Activated naive CD4-positive, alpha-beta T cell treated with anti-CD3 and anti-CD28 coated beads, Interleukin-2, amount 50 U/mL, for 24 hours (primary cell): ENCODE measurements around the gene ST8SIA1.
"Not testable (repeated sequence)": the region's sequence is repeated elsewhere in the genome, so short reads cannot be mapped to it uniquely, and the experiment has no call there.

Source experiments
- H3K27ac Mint-ChIP-seq: one replicate; pipeline ENCODE4 v1.8.0; 2021; ENCODE audit warnings: mild to moderate bottlenecking, mixed read lengths
- H3K27me3 Mint-ChIP-seq: one replicate; pipeline ENCODE4 v1.8.0; 2021; ENCODE audit warnings: mixed read lengths
- H3K36me3 Mint-ChIP-seq: one replicate; pipeline ENCODE4 v1.8.0; 2021; ENCODE audit warnings: mixed read lengths
- H3K4me1 Mint-ChIP-seq: one replicate; pipeline ENCODE4 v1.8.0; 2021; ENCODE audit warnings: mixed read lengths
- H3K4me3 Mint-ChIP-seq: one replicate; pipeline ENCODE4 v1.8.0; 2021; ENCODE audit warnings: mild to moderate bottlenecking, mixed read lengths
- H3K9me3 Mint-ChIP-seq: one replicate; pipeline ENCODE4 v1.8.0; 2021; ENCODE audit warnings: mixed read lengths

The ST8SIA1 gene

GRCh38 chr12:22334410-22335100 lies at the start of gene ST8SIA1:
Gene ST8SIA1, minus strand, starts transcription at chr12:22334707. Its CDS starts 475 bp downstream, at chr12:22334232.
- Mint-ChIP-seq H3K27ac (peak within 1 kb of the TSS; percentile 81), H3K36me3 (no peaks in the 10 kb centered on the region), H3K4me1 (peaks cover 18% of the 10 kb centered on the region), H3K4me3 (peak within 1 kb of the TSS; percentile 92), H3K9me3 (no peaks in the 10 kb centered on the region), H3K27me3 (peaks cover 9% of the 10 kb centered on the region)

GRCh38 chr12:22380031-22380430 lies 45.5 kb upstream of the ST8SIA1 start:
- Mint-ChIP-seq H3K27me3 (no peaks in the 10 kb centered on the region), H3K36me3 (no peaks in the 10 kb centered on the region), H3K4me3 (no peak overlapping the region), H3K4me1 (peaks cover 4% of the 10 kb centered on the region), H3K27ac (no peak overlapping the region), H3K9me3 (no peaks in the 10 kb centered on the region)

GRCh38 chr12:22377731-22378496 lies 43.4 kb upstream of the ST8SIA1 start:
- no peaks in the 10 kb centered on the region for H3K27me3 Mint-ChIP-seq
- no peaks in the 10 kb centered on the region for H3K36me3 Mint-ChIP-seq
- peaks cover 22% of the 10 kb centered on the region for H3K4me1 Mint-ChIP-seq
- no peak overlapping the region for H3K4me3 Mint-ChIP-seq
- H3K27ac Mint-ChIP-seq = no peak overlapping the region
- H3K9me3 Mint-ChIP-seq = no peaks in the 10 kb centered on the region

- not testable (repeated sequence) for H3K9me3 Mint-ChIP-seq, H3K27ac Mint-ChIP-seq, H3K27me3 Mint-ChIP-seq, H3K4me3 Mint-ChIP-seq, H3K36me3 Mint-ChIP-seq
- H3K4me1 Mint-ChIP-seq = peaks cover 22% of the 10 kb centered on the region
Observed at GRCh38 chr12:22376596-22377150, 42.2 kb upstream of the ST8SIA1 start.

GRCh38 chr12:22374508-22374907 lies 40.0 kb upstream of the ST8SIA1 start:
- Mint-ChIP-seq H3K4me3 (no peak overlapping the region), H3K36me3 (no peaks in the 10 kb centered on the region), H3K9me3 (no peaks in the 10 kb centered on the region), H3K27ac (no peak overlapping the region), H3K27me3 (no peaks in the 10 kb centered on the region), H3K4me1 (peaks cover 19% of the 10 kb centered on the region)

- peaks cover 5% of the 10 kb centered on the region for H3K9me3 Mint-ChIP-seq
- H3K4me1 Mint-ChIP-seq = peaks cover 19% of the 10 kb centered on the region
- H3K36me3 Mint-ChIP-seq = peaks cover 5% of the 10 kb centered on the region
- H3K27me3 Mint-ChIP-seq = no peaks in the 10 kb centered on the region
- no peak overlapping the region for H3K27ac Mint-ChIP-seq
- no peak overlapping the region for H3K4me3 Mint-ChIP-seq
Observed at GRCh38 chr12:22372277-22372837, 37.9 kb upstream of the ST8SIA1 start.

- H3K36me3 Mint-ChIP-seq = peaks cover 8% of the 10 kb centered on the region
- H3K4me1 Mint-ChIP-seq = no peaks in the 10 kb centered on the region
- H3K27ac Mint-ChIP-seq = no peak overlapping the region
- H3K27me3 Mint-ChIP-seq = no peaks in the 10 kb centered on the region
- no peak overlapping the region for H3K4me3 Mint-ChIP-seq
- peaks cover 11% of the 10 kb centered on the region for H3K9me3 Mint-ChIP-seq
Observed at GRCh38 chr12:22366181-22366580, 31.7 kb upstream of the ST8SIA1 start.

- Mint-ChIP-seq H3K27ac (no peak overlapping the region), H3K4me3 (no peak overlapping the region), H3K4me1 (no peaks in the 10 kb centered on the region), H3K36me3 (no peaks in the 10 kb centered on the region), H3K9me3 (no peaks in the 10 kb centered on the region), H3K27me3 (no peaks in the 10 kb centered on the region)
Observed at GRCh38 chr12:22361785-22362184, 27.3 kb upstream of the ST8SIA1 start.

GRCh38 chr12:22360774-22361173 lies 26.3 kb upstream of the ST8SIA1 start:
- Mint-ChIP-seq H3K27me3 (no peaks in the 10 kb centered on the region), H3K27ac (no peak overlapping the region), H3K4me3 (no peak overlapping the region), H3K36me3 (no peaks in the 10 kb centered on the region), H3K4me1 (no peaks in the 10 kb centered on the region), H3K9me3 (no peaks in the 10 kb centered on the region)

GRCh38 chr12:22357531-22357930 lies 23.0 kb upstream of the ST8SIA1 start:
- no peaks in the 10 kb centered on the region for H3K36me3 Mint-ChIP-seq
- no peaks in the 10 kb centered on the region for H3K4me1 Mint-ChIP-seq
- H3K27me3 Mint-ChIP-seq = no peaks in the 10 kb centered on the region
- no peaks in the 10 kb centered on the region for H3K9me3 Mint-ChIP-seq
- no peak overlapping the region for H3K4me3 Mint-ChIP-seq
- no peak overlapping the region for H3K27ac Mint-ChIP-seq

- no peak overlapping the region for H3K27ac Mint-ChIP-seq
- no peaks in the 10 kb centered on the region for H3K4me1 Mint-ChIP-seq
- no peaks in the 10 kb centered on the region for H3K27me3 Mint-ChIP-seq
- no peak overlapping the region for H3K4me3 Mint-ChIP-seq
- no peaks in the 10 kb centered on the region for H3K36me3 Mint-ChIP-seq
- H3K9me3 Mint-ChIP-seq = no peaks in the 10 kb centered on the region
Observed at GRCh38 chr12:22356231-22356630, 21.7 kb upstream of the ST8SIA1 start.

- no peaks in the 10 kb centered on the region for H3K9me3 Mint-ChIP-seq
- H3K4me3 Mint-ChIP-seq = no peak overlapping the region
- H3K36me3 Mint-ChIP-seq = no peaks in the 10 kb centered on the region
- no peaks in the 10 kb centered on the region for H3K27me3 Mint-ChIP-seq
- no peaks in the 10 kb centered on the region for H3K4me1 Mint-ChIP-seq
- H3K27ac Mint-ChIP-seq = no peak overlapping the region
Observed at GRCh38 chr12:22355011-22355580, 20.6 kb upstream of the ST8SIA1 start.

- H3K9me3 Mint-ChIP-seq = no peaks in the 10 kb centered on the region
- no peak overlapping the region for H3K4me3 Mint-ChIP-seq
- no peaks in the 10 kb centered on the region for H3K4me1 Mint-ChIP-seq
- H3K27me3 Mint-ChIP-seq = no peaks in the 10 kb centered on the region
- no peak overlapping the region for H3K27ac Mint-ChIP-seq
- H3K36me3 Mint-ChIP-seq = no peaks in the 10 kb centered on the region
Observed at GRCh38 chr12:22353615-22354325, 19.3 kb upstream of the ST8SIA1 start.

GRCh38 chr12:22350886-22351285 lies 16.4 kb upstream of the ST8SIA1 start:
- peaks cover 4% of the 10 kb centered on the region for H3K9me3 Mint-ChIP-seq
- H3K27me3 Mint-ChIP-seq = no peaks in the 10 kb centered on the region
- no peaks in the 10 kb centered on the region for H3K4me1 Mint-ChIP-seq
- no peak overlapping the region for H3K27ac Mint-ChIP-seq
- H3K4me3 Mint-ChIP-seq = no peak overlapping the region
- no peaks in the 10 kb centered on the region for H3K36me3 Mint-ChIP-seq

- no peak overlapping the region for H3K4me3 Mint-ChIP-seq
- H3K27ac Mint-ChIP-seq = no peak overlapping the region
- no peaks in the 10 kb centered on the region for H3K4me1 Mint-ChIP-seq
- no peaks in the 10 kb centered on the region for H3K36me3 Mint-ChIP-seq
- H3K9me3 Mint-ChIP-seq = peaks cover 4% of the 10 kb centered on the region
- H3K27me3 Mint-ChIP-seq = no peaks in the 10 kb centered on the region
Observed at GRCh38 chr12:22348208-22348607, 13.7 kb upstream of the ST8SIA1 start.
